OCI-LY3 (cell line): ENCODE results near the gene RCAN2.

Source experiments
- H2AFZ ChIP-seq: fragments of 200-600, 300-600 bp; shearing (Covaris generic); 2 replicates; pipeline ENCODE4 v1.6.0; 2014; ENCODE audit warnings: antibody characterized with exemption, low read depth, low read length
- H3K27ac ChIP-seq: fragments of 200-600, 300-600 bp; sonication (generic); 2 replicates; pipeline ENCODE4 v1.5.1; 2014; ENCODE audit warnings: mild to moderate bottlenecking, low read length, moderate library complexity, mixed read lengths
- H3K27me3 ChIP-seq: fragments of 200-600, 300-600 bp; sonication (generic); 2 replicates; pipeline ENCODE4 v1.6.1; 2014; ENCODE audit warnings: low read depth, low read length, mixed read lengths
- H3K36me3 ChIP-seq: fragments of 200-600, 300-600 bp; sonication (generic); replicated peaks from 2 replicates; pipeline ENCODE3; 2014; ENCODE audit warnings: low read depth, low read length, mixed read lengths
- H3K4me1 ChIP-seq: fragments of 300-600, 200-600 bp; sonication (generic); 2 replicates; pipeline ENCODE4 v1.6.1; 2014; ENCODE audit warnings: low read length, mixed read lengths
- H3K4me2 ChIP-seq: fragments of 200-600, 300-600 bp; sonication (generic); 2 replicates; pipeline ENCODE4 v1.6.1; 2014; ENCODE audit warnings: low read length, mixed read lengths
- H3K4me3 ChIP-seq: fragments of 300-600, 200-600 bp; sonication (generic); 2 replicates; pipeline ENCODE4 v1.5.1; 2014; ENCODE audit warnings: antibody characterized with exemption, mild to moderate bottlenecking, low read length, moderate library complexity
- H3K79me2 ChIP-seq: fragments of 300-600, 200-600 bp; shearing (Covaris generic); 2 replicates; pipeline ENCODE4 v1.6.1; 2014; ENCODE audit warnings: mild to moderate bottlenecking, low read length, mixed read lengths
- H3K9ac ChIP-seq: fragments of 300-600, 200-600 bp; shearing (Covaris generic); 2 replicates; pipeline ENCODE4 v1.6.0; 2014; ENCODE audit warnings: mild to moderate bottlenecking, low read length, moderate library complexity
- H3K9me3 ChIP-seq: fragments of 200-600, 300-600 bp; shearing (Covaris generic); 2 replicates; pipeline ENCODE4 v1.6.1; 2014; ENCODE audit warnings: low read length, mixed read lengths; ENCODE audit not compliant: insufficient read depth
- H4K20me1 ChIP-seq: fragments of 200-600, 300-600 bp; sonication (generic); 2 replicates; pipeline ENCODE4 v1.6.1; 2016; ENCODE audit warnings: low read length, mixed read lengths; ENCODE audit not compliant: insufficient read depth
- EZH2phosphoT487 ChIP-seq: fragments of 200-600 bp; shearing (Covaris generic); IDR thresholded peaks from 2 replicates; pipeline ENCODE4 v1.6.1; 2018; ENCODE audit warnings: antibody characterized with exemption, mixed run types, low read depth
- TF ChIP-seq, protein P1 (sequence below): fragments of 200-600, 300-600 bp; sonication (generic); IDR thresholded peaks from 2 replicates; pipeline ENCODE4 v1.5.1; 2014; ENCODE audit warnings: antibody characterized with exemption, low read length, low read depth

RCAN2 gene

DNA sequence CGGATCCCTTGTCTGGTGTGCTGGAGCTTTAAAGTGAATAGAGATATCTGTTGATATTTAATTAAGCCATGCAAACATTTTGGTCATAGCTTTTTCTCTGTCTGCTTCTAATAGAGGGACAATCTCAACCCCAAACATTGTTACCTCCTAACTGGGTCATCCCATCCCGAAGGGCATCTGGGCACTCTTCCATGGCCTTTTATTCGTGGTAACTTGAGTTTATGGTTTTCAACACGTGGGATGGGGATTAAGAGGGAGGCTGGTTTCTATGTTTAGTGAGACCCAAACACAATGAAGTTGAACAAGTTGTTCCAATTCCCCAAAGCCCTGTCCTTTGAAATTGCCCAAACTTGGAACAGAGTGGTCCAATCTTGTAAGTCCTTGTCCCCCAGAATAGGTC lies 319.1 kb downstream of the RCAN2 start:
- Histone ChIP-seq H3K27ac (no peak overlapping the region), H3K4me3 (no peak overlapping the region), H3K79me2 (no peaks in the 10 kb centered on the region), H3K4me2 (no peak overlapping the region), H2AFZ (no peak overlapping the region), H4K20me1 (no peaks in the 10 kb centered on the region), H3K4me1 (peaks cover 19% of the 10 kb centered on the region), H3K27me3 (peaks cover 12% of the 10 kb centered on the region), H3K36me3 (no peaks in the 10 kb centered on the region), H3K9ac (no peak overlapping the region), H3K9me3 (no peaks in the 10 kb centered on the region)
- TF ChIP-seq EZH2phosphoT487, result no peak
- TF ChIP-seq, protein P1, sequence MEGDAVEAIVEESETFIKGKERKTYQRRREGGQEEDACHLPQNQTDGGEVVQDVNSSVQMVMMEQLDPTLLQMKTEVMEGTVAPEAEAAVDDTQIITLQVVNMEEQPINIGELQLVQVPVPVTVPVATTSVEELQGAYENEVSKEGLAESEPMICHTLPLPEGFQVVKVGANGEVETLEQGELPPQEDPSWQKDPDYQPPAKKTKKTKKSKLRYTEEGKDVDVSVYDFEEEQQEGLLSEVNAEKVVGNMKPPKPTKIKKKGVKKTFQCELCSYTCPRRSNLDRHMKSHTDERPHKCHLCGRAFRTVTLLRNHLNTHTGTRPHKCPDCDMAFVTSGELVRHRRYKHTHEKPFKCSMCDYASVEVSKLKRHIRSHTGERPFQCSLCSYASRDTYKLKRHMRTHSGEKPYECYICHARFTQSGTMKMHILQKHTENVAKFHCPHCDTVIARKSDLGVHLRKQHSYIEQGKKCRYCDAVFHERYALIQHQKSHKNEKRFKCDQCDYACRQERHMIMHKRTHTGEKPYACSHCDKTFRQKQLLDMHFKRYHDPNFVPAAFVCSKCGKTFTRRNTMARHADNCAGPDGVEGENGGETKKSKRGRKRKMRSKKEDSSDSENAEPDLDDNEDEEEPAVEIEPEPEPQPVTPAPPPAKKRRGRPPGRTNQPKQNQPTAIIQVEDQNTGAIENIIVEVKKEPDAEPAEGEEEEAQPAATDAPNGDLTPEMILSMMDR, result no peak
